ENCODE results near the gene ELOA. TPM values are rescaled to one million over a fixed set of nuclear protein-coding genes. Genes with fewer than 3 reads are reported as not detected.
A peak's percentile ranks its signal among the peaks of the same experiment; 100 is the strongest.

The ELOA gene
- total RNA-seq, 2 experiments from 2014 or later, result 28.1 to 33.0 TPM

DNA sequence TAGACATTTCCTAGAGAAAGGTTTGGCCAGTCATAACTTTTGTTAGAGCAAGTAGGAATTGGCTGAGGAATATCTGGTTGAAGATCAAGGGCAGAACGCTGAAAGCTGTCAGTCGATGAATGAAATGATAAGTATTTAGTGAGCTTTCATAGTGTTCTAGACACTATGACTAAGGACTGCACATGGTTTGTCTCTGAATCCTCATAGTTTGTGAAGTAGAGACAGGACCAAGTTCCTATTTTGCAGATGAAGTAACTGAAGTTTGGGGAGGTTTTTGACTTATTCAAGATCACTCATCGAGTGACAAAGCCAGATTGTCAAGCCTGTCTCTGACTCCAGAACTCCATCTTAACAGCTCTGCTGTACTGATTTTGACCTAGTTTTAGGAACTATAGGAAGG is 4.7 kb downstream of the ELOA start:
- ATAC-seq (ENCODE audit: poor library complexity), result no peak
- Histone ChIP-seq H3K4me3 (ENCODE audit: low read length) (no peak overlapping the region), H3K36me3 (ENCODE audit: insufficient read depth, low read length) (peaks cover 45% of the 10 kb centered on the region)

DNA sequence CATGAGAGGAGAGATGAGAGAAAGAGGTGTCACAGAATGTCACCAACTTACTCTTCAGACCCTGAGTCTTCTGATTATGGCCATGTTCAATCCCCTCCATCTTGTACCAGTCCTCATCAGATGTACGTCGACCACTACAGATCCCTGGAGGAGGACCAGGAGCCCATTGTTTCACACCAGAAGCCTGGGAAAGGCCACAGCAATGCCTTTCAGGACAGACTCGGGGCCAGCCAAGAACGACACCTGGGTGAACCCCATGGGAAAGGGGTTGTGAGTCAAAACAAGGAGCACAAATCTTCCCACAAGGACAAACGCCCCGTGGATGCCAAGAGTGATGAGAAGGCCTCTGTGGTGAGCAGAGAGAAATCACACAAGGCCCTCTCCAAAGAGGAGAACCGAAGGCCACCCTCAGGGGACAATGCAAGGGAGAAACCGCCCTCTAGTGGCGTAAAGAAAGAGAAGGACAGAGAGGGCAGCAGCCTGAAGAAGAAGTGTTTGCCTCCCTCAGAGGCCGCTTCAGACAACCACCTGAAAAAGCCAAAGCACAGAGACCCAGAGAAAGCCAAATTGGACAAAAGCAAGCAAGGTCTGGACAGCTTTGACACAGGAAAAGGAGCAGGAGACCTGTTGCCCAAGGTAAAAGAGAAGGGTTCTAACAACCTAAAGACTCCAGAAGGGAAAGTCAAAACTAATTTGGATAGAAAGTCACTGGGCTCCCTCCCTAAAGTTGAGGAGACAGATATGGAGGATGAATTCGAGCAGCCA is 8.0 kb downstream of the ELOA start:
- ChIA-PET POLR2A (no interaction called here), CTCF (no interaction called here)
- Histone ChIP-seq H3K9me3 (ENCODE audit: control insufficient read depth in 1 of 2, insufficient read depth in 1 of 2, low read length in 2 of 2) (no peaks in the 10 kb centered on the region), H3K27me3 (ENCODE audit: control insufficient read depth in 1 of 2, insufficient read depth in 2 of 2, low read length in 2 of 2) (no peaks in the 10 kb centered on the region), H3K36me3 (ENCODE audit: insufficient read depth, low read length) (peaks cover 78% of the 10 kb centered on the region), H3K4me1 (ENCODE audit: insufficient read depth, low read length) (no peaks in the 10 kb centered on the region), H3K27ac (ENCODE audit: low read depth in 1 of 2, low read length in 2 of 2) (no peak overlapping the region), H3K4me3 (ENCODE audit: low read length) (no peak overlapping the region)
- peak overlapping the region; percentile 33 for H3K27ac Mint-ChIP-seq
- TF ChIP-seq, protein P1, sequence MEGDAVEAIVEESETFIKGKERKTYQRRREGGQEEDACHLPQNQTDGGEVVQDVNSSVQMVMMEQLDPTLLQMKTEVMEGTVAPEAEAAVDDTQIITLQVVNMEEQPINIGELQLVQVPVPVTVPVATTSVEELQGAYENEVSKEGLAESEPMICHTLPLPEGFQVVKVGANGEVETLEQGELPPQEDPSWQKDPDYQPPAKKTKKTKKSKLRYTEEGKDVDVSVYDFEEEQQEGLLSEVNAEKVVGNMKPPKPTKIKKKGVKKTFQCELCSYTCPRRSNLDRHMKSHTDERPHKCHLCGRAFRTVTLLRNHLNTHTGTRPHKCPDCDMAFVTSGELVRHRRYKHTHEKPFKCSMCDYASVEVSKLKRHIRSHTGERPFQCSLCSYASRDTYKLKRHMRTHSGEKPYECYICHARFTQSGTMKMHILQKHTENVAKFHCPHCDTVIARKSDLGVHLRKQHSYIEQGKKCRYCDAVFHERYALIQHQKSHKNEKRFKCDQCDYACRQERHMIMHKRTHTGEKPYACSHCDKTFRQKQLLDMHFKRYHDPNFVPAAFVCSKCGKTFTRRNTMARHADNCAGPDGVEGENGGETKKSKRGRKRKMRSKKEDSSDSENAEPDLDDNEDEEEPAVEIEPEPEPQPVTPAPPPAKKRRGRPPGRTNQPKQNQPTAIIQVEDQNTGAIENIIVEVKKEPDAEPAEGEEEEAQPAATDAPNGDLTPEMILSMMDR (IDR thresholded peaks at IDR 0.05), result peak; percentile 35
- H3K27me3 Mint-ChIP-seq, result no peaks in the 10 kb centered on the region
- H3K4me1 Mint-ChIP-seq (ENCODE audit: low read depth), result peaks cover 32% of the 10 kb centered on the region
- ATAC-seq (ENCODE audit: poor library complexity), result no peak
- no peaks in the 10 kb centered on the region for H3K9me3 Mint-ChIP-seq
- H3K36me3 Mint-ChIP-seq (ENCODE audit: low read depth), result peaks cover 89% of the 10 kb centered on the region
- H3K4me3 Mint-ChIP-seq, result no peak overlapping the region
- intact Hi-C loops (cut with DNase I, micrococcal nuclease), result loop anchor here in 1 of 2 experiments (5.0 kb wide), 1 partner anchor 204 kb away; no protein-coding TSS in a partner anchor
- peak in 11 of 14 experiments; percentile 4 to 67 (median 8) for DNase-seq

More for the DNA sequence above, 4.7 kb downstream of the ELOA start:
- peaks cover 52% of the 10 kb centered on the region for H3K4me1 Mint-ChIP-seq (ENCODE audit: low read depth)
- DNase-seq, result no peak
- no peaks in the 10 kb centered on the region for H3K9me3 Mint-ChIP-seq
- ChIA-PET CTCF (interaction anchor here (1.5 kb wide), 1 partner anchor 24 kb away, joined by 4 read pairs; no protein-coding TSS in a partner anchor), POLR2A (no interaction called here)
- peak overlapping the region; percentile 73 for H3K27ac Mint-ChIP-seq
- Histone ChIP-seq H3K27me3 (ENCODE audit: control insufficient read depth in 1 of 2, insufficient read depth in 2 of 2, low read length in 2 of 2) (no peaks in the 10 kb centered on the region), H3K4me1 (ENCODE audit: insufficient read depth, low read length) (peaks cover 18% of the 10 kb centered on the region), H3K27ac (ENCODE audit: low read depth in 1 of 2, low read length in 2 of 2) (no peak overlapping the region), H3K9me3 (ENCODE audit: control insufficient read depth in 1 of 2, insufficient read depth in 1 of 2, low read length in 2 of 2) (no peaks in the 10 kb centered on the region)
- H3K27me3 Mint-ChIP-seq, result no peaks in the 10 kb centered on the region
- peaks cover 64% of the 10 kb centered on the region for H3K36me3 Mint-ChIP-seq (ENCODE audit: low read depth)
- TF ChIP-seq, protein P1 (IDR thresholded peaks at IDR 0.05), result no peak
- intact Hi-C loops (cut with DNase I, micrococcal nuclease), result no loop called here
- H3K4me3 Mint-ChIP-seq, result peak overlapping the region; percentile 45

DNA sequence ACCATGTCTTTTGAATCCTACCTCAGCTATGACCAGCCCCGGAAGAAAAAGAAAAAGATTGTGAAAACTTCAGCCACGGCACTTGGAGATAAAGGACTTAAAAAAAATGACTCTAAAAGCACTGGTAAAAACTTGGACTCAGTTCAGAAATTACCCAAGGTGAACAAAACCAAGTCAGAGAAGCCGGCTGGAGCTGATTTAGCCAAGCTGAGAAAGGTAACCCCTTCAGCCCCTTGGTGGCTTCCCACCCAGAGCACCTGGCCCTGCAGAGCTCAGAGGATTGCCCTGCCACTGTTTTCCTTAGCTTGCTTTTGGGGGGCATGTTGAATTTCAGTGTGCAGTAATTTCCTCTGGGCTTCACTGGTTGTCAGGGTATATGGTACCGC is 8.5 kb downstream of the ELOA start:
- no peak for DNase-seq
- Histone ChIP-seq H3K36me3 (ENCODE audit: insufficient read depth, low read length) (peaks cover 80% of the 10 kb centered on the region), H3K27me3 (ENCODE audit: control insufficient read depth in 1 of 2, insufficient read depth in 2 of 2, low read length in 2 of 2) (no peaks in the 10 kb centered on the region), H3K9me3 (ENCODE audit: control insufficient read depth in 1 of 2, insufficient read depth in 1 of 2, low read length in 2 of 2) (no peaks in the 10 kb centered on the region), H3K4me3 (ENCODE audit: low read length) (no peak overlapping the region), H3K27ac (ENCODE audit: low read depth in 1 of 2, low read length in 2 of 2) (no peak overlapping the region), H3K4me1 (ENCODE audit: insufficient read depth, low read length) (no peaks in the 10 kb centered on the region)
- TF ChIP-seq, protein P1 (IDR thresholded peaks at IDR 0.05), result no peak
- ATAC-seq (ENCODE audit: poor library complexity), result no peak
- ChIA-PET POLR2A (no interaction called here), CTCF (no interaction called here)
- Mint-ChIP-seq H3K4me1 (ENCODE audit: low read depth) (peaks cover 28% of the 10 kb centered on the region), H3K36me3 (ENCODE audit: low read depth) (peaks cover 91% of the 10 kb centered on the region), H3K27ac (peak overlapping the region; percentile 33), H3K4me3 (no peak overlapping the region), H3K27me3 (no peaks in the 10 kb centered on the region), H3K9me3 (no peaks in the 10 kb centered on the region)
- intact Hi-C loops (cut with DNase I, micrococcal nuclease), result loop anchor here in 1 of 2 experiments (5.0 kb wide), 1 partner anchor 205 kb away; no protein-coding TSS in a partner anchor
